SK-N-SH treated with all-trans-retinoic acid at 6 μM for 48 hours (cell line): ENCODE data around the gene SLC12A7.
"Not testable (repeated sequence)": the region's sequence is repeated elsewhere in the genome, so short reads cannot be mapped to it uniquely, and the experiment has no call there.

ENCODE experiments used
- ATAC-seq: fragments of 200-7000 bp; cut with Tn5 transposase; 3 replicates; pipeline ENCODE4 v1.9.1; 2020; ENCODE audit warnings: mild to moderate bottlenecking, moderate library complexity
- ARNTL ChIP-seq: fragments of 450-650 bp; formaldehyde crosslinking; IDR thresholded peaks from 2 replicates; pipeline ENCODE4 v1.5.0; 2020; ENCODE audit warnings: low read depth, mild to moderate bottlenecking, moderate library complexity, borderline replicate concordance
- GLIS3 ChIP-seq: fragments of 250-450 bp; sonication (Bioruptor Pico); IDR thresholded peaks from 2 replicates; pipeline ENCODE4 v1.5.0; 2020; ENCODE audit warnings: mild to moderate bottlenecking, moderate library complexity
- ISL1 ChIP-seq: fragments of 250-450 bp; sonication (Bioruptor Pico); IDR thresholded peaks from 2 replicates; pipeline ENCODE4 v2.1.2; 2022; ENCODE audit warnings: mild to moderate bottlenecking, moderate library complexity
- OSR1 ChIP-seq: fragments of 250-450 bp; sonication (Bioruptor Pico); IDR thresholded peaks from 2 replicates; pipeline ENCODE4 v1.8.0; 2022; ENCODE audit warnings: moderate library complexity, mild to moderate bottlenecking, inconsistent platforms
- PPARA ChIP-seq: fragments of 250-450 bp; sonication (Bioruptor Pico); IDR thresholded peaks from 2 replicates; pipeline ENCODE4 v1.5.0; 2020; ENCODE audit warnings: mild to moderate bottlenecking, borderline replicate concordance
- RARB ChIP-seq: fragments of 250-450 bp; sonication (Bioruptor Pico); IDR thresholded peaks from 2 replicates; pipeline ENCODE4 v1.8.0; 2021; ENCODE audit warnings: mild to moderate bottlenecking, moderate library complexity
- SNAI2 ChIP-seq: fragments of 250-450 bp; sonication (Bioruptor Pico); IDR thresholded peaks from 2 replicates; pipeline ENCODE4 v1.5.0; 2020; ENCODE audit warnings: mild to moderate bottlenecking, moderate library complexity
- TCF4 ChIP-seq: fragments of 250-450 bp; sonication (Bioruptor Pico); IDR thresholded peaks from 2 replicates; pipeline ENCODE4 v1.8.0; 2021; ENCODE audit warnings: mild to moderate bottlenecking, moderate library complexity, borderline replicate concordance
- ZC3H10 ChIP-seq: fragments of 250-450 bp; sonication (Bioruptor Pico); IDR thresholded peaks from 2 replicates; pipeline ENCODE4 v1.5.1; 2021; ENCODE audit warnings: mild to moderate bottlenecking, moderate library complexity
- ZFP3 ChIP-seq: fragments of 250-450 bp; sonication (Bioruptor Pico); IDR thresholded peaks from 2 replicates; pipeline ENCODE4 v1.5.0; 2020; ENCODE audit warnings: mild to moderate bottlenecking, moderate library complexity
- ZNF565 ChIP-seq: fragments of 450-650 bp; formaldehyde crosslinking; conservative IDR thresholded peaks from 2 replicates; pipeline ENCODE4 v1.5.0; 2020; ENCODE audit warnings: low read depth, mild to moderate bottlenecking, moderate library complexity
- ZNF70 ChIP-seq: fragments of 450-650 bp; formaldehyde crosslinking; IDR thresholded peaks from 2 replicates; pipeline ENCODE4 v1.5.0; 2020; ENCODE audit warnings: mild to moderate bottlenecking, moderate library complexity
- ZNF8 ChIP-seq: fragments of 450-650 bp; formaldehyde crosslinking; IDR thresholded peaks from 2 replicates; pipeline ENCODE4 v1.5.0; 2020; ENCODE audit warnings: mild to moderate bottlenecking, moderate library complexity
- TF ChIP-seq, protein P1 (sequence below): fragments of 250-450 bp; sonication (Bioruptor Pico); IDR thresholded peaks from 2 replicates; pipeline ENCODE4 v1.8.0; 2021; ENCODE audit warnings: low read depth, mild to moderate bottlenecking, moderate library complexity, borderline replicate concordance
- TF ChIP-seq, protein P2 (sequence below): fragments of 250-450 bp; sonication (Bioruptor Pico); IDR thresholded peaks from 2 replicates; pipeline ENCODE4 v1.5.1; 2021; ENCODE audit warnings: mild to moderate bottlenecking, moderate library complexity
- TF ChIP-seq, protein P3 (sequence below): fragments of 250-450 bp; sonication (Bioruptor Pico); IDR thresholded peaks from 2 replicates; pipeline ENCODE4 v1.5.0; 2020; ENCODE audit warnings: mild to moderate bottlenecking, moderate library complexity
- TF ChIP-seq, protein P4 (sequence below): fragments of 250-450 bp; sonication (Bioruptor Pico); IDR thresholded peaks from 2 replicates; pipeline ENCODE4 v1.5.1; 2020; ENCODE audit warnings: low read depth, mild to moderate bottlenecking, moderate library complexity
- TF ChIP-seq, protein P5 (sequence below): fragments of 250-450 bp; sonication (Bioruptor Pico); IDR thresholded peaks from 2 replicates; pipeline ENCODE4 v1.8.0; 2020; ENCODE audit warnings: mild to moderate bottlenecking, moderate library complexity, borderline replicate concordance

The SLC12A7 gene

DNA sequence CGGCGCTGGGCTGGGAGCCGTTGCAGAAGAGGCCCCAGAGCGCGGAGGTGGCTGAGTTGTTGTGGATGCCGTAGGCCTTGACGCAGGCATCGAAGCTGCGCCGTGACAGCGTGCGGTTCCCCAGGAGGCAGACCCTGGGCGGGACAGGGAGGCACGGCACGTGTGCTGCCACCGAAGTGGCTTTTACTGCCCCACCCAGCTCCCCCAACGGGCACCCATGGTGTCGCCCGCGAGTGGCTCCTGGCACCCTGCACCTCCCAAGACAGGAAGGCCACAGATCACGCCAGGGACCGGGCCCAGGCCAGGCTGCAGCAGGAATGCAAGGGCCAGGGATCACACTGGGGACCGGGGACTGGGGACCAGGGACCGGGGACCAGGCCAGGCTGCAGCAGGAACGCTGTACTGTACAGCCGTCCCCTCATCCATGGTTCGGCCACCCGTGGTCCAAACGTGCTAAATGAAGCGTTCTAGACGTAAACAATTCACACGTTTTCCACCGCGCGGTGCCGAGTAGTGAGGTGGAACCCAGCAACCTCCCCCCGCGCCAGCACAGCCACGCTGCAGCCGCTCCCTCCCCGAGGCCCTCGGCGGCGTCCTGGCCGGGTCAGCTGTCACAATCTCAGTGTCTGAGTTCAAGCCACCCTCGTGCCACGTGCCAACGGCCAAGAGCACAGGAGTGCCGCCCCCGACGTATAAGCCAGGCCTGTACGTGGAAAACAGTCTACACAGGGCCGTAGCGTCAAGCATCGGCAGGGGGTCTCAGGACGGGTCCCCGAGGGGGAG lies 27.8 kb downstream of the SLC12A7 start:
- TF ChIP-seq SNAI2, result no peak
- TF ChIP-seq, protein P1, sequence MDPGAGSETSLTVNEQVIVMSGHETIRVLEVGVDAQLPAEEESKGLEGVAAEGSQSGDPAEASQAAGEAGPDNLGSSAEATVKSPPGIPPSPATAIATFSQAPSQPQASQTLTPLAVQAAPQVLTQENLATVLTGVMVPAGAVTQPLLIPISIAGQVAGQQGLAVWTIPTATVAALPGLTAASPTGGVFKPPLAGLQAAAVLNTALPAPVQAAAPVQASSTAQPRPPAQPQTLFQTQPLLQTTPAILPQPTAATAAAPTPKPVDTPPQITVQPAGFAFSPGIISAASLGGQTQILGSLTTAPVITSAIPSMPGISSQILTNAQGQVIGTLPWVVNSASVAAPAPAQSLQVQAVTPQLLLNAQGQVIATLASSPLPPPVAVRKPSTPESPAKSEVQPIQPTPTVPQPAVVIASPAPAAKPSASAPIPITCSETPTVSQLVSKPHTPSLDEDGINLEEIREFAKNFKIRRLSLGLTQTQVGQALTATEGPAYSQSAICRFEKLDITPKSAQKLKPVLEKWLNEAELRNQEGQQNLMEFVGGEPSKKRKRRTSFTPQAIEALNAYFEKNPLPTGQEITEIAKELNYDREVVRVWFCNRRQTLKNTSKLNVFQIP (CRISPR knock-in tag), result no peak
- TF ChIP-seq, protein P2, sequence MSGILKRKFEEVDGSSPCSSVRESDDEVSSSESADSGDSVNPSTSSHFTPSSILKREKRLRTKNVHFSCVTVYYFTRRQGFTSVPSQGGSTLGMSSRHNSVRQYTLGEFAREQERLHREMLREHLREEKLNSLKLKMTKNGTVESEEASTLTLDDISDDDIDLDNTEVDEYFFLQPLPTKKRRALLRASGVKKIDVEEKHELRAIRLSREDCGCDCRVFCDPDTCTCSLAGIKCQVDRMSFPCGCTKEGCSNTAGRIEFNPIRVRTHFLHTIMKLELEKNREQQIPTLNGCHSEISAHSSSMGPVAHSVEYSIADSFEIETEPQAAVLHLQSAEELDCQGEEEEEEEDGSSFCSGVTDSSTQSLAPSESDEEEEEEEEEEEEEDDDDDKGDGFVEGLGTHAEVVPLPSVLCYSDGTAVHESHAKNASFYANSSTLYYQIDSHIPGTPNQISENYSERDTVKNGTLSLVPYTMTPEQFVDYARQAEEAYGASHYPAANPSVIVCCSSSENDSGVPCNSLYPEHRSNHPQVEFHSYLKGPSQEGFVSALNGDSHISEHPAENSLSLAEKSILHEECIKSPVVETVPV (CRISPR knock-in tag), result no peak
- TF ChIP-seq, all 23 proteins: peak for 0
- no peak for ATAC-seq

DNA sequence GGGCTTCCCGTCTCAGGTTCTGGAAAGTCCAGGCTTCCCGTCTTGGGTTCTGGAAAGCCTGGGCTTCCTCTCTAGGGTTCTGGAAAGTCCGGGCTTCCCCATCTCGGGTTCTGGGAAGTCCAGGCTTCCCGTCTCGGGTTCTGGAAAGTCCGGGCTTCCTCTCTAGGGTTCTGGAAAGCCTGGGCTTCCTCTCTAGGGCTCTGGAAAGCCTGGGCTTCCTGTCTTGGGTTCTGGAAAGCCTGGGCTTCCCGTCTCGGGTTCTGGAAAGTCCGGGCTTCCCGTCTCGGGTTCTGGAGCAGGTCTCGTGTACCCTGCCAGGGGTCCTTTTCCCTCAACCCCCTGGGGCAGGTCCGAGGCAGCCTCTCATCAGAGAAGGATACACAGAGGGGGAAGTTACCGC lies 28.8 kb downstream of the SLC12A7 start:
- not testable (repeated sequence) for ATAC-seq

DNA sequence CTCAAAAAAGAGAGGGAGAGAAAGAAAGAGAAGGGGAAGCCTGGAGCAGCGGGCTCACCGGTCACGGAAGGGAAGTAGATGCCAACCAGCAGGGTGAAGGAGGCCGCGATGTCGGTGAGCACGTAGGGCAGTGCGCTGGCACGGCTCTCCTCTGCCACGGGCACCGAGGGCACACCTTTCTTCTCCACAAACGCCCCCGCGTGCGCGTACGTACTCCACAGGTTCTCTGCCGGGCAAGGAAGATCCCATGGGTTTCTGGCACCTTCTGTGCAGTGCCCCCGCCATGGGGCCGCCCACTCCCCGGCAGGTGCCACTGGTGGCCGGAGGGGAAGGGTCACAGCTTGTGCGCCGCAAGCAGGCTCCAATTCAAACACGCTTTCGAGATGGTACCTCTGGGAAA lies 30.3 kb downstream of the SLC12A7 start:
- ATAC-seq, result no peak
- TF ChIP-seq PPARA (no peak), RARB (CRISPR knock-in tag) (no peak), ZC3H10 (no peak), TCF4 (no peak), ZNF70 (CRISPR knock-in tag) (no peak), ARNTL (no peak), ZFP3 (no peak), OSR1 (CRISPR knock-in tag) (no peak), GLIS3 (no peak), ISL1 (no peak), ZNF8 (CRISPR knock-in tag) (no peak), ZNF565 (CRISPR knock-in tag) (no peak)
- TF ChIP-seq, protein P2 (CRISPR knock-in tag), result no peak
- TF ChIP-seq, protein P3, sequence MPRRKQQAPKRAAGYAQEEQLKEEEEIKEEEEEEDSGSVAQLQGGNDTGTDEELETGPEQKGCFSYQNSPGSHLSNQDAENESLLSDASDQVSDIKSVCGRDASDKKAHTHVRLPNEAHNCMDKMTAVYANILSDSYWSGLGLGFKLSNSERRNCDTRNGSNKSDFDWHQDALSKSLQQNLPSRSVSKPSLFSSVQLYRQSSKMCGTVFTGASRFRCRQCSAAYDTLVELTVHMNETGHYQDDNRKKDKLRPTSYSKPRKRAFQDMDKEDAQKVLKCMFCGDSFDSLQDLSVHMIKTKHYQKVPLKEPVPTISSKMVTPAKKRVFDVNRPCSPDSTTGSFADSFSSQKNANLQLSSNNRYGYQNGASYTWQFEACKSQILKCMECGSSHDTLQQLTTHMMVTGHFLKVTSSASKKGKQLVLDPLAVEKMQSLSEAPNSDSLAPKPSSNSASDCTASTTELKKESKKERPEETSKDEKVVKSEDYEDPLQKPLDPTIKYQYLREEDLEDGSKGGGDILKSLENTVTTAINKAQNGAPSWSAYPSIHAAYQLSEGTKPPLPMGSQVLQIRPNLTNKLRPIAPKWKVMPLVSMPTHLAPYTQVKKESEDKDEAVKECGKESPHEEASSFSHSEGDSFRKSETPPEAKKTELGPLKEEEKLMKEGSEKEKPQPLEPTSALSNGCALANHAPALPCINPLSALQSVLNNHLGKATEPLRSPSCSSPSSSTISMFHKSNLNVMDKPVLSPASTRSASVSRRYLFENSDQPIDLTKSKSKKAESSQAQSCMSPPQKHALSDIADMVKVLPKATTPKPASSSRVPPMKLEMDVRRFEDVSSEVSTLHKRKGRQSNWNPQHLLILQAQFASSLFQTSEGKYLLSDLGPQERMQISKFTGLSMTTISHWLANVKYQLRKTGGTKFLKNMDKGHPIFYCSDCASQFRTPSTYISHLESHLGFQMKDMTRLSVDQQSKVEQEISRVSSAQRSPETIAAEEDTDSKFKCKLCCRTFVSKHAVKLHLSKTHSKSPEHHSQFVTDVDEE, result no peak
- TF ChIP-seq, protein P4, sequence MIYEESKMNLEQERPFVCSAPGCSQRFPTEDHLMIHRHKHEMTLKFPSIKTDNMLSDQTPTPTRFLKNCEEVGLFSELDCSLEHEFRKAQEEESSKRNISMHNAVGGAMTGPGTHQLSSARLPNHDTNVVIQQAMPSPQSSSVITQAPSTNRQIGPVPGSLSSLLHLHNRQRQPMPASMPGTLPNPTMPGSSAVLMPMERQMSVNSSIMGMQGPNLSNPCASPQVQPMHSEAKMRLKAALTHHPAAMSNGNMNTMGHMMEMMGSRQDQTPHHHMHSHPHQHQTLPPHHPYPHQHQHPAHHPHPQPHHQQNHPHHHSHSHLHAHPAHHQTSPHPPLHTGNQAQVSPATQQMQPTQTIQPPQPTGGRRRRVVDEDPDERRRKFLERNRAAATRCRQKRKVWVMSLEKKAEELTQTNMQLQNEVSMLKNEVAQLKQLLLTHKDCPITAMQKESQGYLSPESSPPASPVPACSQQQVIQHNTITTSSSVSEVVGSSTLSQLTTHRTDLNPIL (CRISPR knock-in tag), result no peak
- TF ChIP-seq, protein P5, sequence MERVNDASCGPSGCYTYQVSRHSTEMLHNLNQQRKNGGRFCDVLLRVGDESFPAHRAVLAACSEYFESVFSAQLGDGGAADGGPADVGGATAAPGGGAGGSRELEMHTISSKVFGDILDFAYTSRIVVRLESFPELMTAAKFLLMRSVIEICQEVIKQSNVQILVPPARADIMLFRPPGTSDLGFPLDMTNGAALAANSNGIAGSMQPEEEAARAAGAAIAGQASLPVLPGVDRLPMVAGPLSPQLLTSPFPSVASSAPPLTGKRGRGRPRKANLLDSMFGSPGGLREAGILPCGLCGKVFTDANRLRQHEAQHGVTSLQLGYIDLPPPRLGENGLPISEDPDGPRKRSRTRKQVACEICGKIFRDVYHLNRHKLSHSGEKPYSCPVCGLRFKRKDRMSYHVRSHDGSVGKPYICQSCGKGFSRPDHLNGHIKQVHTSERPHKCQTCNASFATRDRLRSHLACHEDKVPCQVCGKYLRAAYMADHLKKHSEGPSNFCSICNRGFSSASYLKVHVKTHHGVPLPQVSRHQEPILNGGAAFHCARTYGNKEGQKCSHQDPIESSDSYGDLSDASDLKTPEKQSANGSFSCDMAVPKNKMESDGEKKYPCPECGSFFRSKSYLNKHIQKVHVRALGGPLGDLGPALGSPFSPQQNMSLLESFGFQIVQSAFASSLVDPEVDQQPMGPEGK, result no peak
- TF ChIP-seq, protein P1 (CRISPR knock-in tag), result no peak
